GM18951 (cell line): ENCODE results near the gene CCDC70.
"Not testable (repeated sequence)": the region's sequence is repeated elsewhere in the genome, so short reads cannot be mapped to it uniquely, and the experiment has no call there.

Source experiments
- POLR2A ChIP-seq: IDR thresholded peaks from 4 replicates; pipeline ENCODE4 v1.6.1; 2011; ENCODE audit warnings: mild to moderate bottlenecking; ENCODE audit not compliant: insufficient read length, insufficient read depth; ENCODE audit errors: extremely low read depth
- in situ Hi-C: fragments of 300-500 bp; cut with MboI; formaldehyde crosslinking; loops from one replicate; pipeline ENCODE4 v1.12.0; 2022; ENCODE audit warnings: low sequenced_read_pairs, mixed read lengths, inconsistent platforms; ENCODE audit not compliant: unreplicated experiment

Gene CCDC70

GRCh38 chr13:51823359-51823758 lies 38.4 kb upstream of the CCDC70 start:
- no peak for TF ChIP-seq POLR2A
- in situ Hi-C loops = no loop called here

- TF ChIP-seq POLR2A = no peak
- in situ Hi-C loops = no loop called here
Measured at GRCh38 chr13:51823863-51824262, 37.9 kb upstream of the CCDC70 start.

GRCh38 chr13:51824712-51825111 lies 37.1 kb upstream of the CCDC70 start:
- in situ Hi-C loops = not testable (repeated sequence)

GRCh38 chr13:51825165-51825592 lies 36.6 kb upstream of the CCDC70 start:
- in situ Hi-C loops = no loop called here
- TF ChIP-seq POLR2A = no peak

- no peak for TF ChIP-seq POLR2A
- in situ Hi-C loops = no loop called here
Measured at GRCh38 chr13:51825681-51826254, 36.0 kb upstream of the CCDC70 start.

- in situ Hi-C loops = no loop called here
- no peak for TF ChIP-seq POLR2A
Measured at GRCh38 chr13:51826606-51827005, 35.2 kb upstream of the CCDC70 start.

GRCh38 chr13:51827254-51827653 lies 34.5 kb upstream of the CCDC70 start:
- in situ Hi-C loops = no loop called here
- TF ChIP-seq POLR2A = no peak

- in situ Hi-C loops = no loop called here
- no peak for TF ChIP-seq POLR2A
Measured at GRCh38 chr13:51828730-51829567, 32.8 kb upstream of the CCDC70 start.

- in situ Hi-C loops = no loop called here
- TF ChIP-seq POLR2A = no peak
Measured at GRCh38 chr13:51829568-51829899, 32.2 kb upstream of the CCDC70 start.

- TF ChIP-seq POLR2A = no peak
- in situ Hi-C loops = no loop called here
Measured at GRCh38 chr13:51831519-51831918, 30.2 kb upstream of the CCDC70 start.

GRCh38 chr13:51832471-51833152 lies 29.2 kb upstream of the CCDC70 start:
- in situ Hi-C loops = no loop called here
- TF ChIP-seq POLR2A = no peak

- in situ Hi-C loops = no loop called here
- TF ChIP-seq POLR2A = no peak
Measured at GRCh38 chr13:51833980-51834379, 27.8 kb upstream of the CCDC70 start.

GRCh38 chr13:51834581-51835171 lies 27.1 kb upstream of the CCDC70 start:
- TF ChIP-seq POLR2A = no peak
- in situ Hi-C loops = no loop called here
